HCT116 (cell line): ENCODE measurements around the gene VSX2. TPM values are rescaled to one million over a fixed set of nuclear protein-coding genes. Genes with fewer than 3 reads are reported as not detected.
A peak's percentile ranks its signal among the peaks of the same experiment; 100 is the strongest.

Experiments used
- ATAC-seq: fragments of 200-7000 bp; cut with Tn5 transposase; 2 replicates; pipeline ENCODE4 v1.9.1; 2020; ENCODE audit warnings: mild to moderate bottlenecking, moderate library complexity
- BruUV-seq: library from RNA; stranded (reverse); fragments of 400-500 nt; replicated peaks from 2 replicates; lab custom pipeline; 2021; lab: Mats Ljungman, UMichigan
- CTCF ChIA-PET: fragments of 300-600 bp; sonication (Branson Sonifier 250); formaldehyde crosslinking; loops from one replicate; lab custom pipeline; 2021; ENCODE audit warnings: antibody characterized with exemption; lab: Charles Lee
- POLR2A ChIA-PET: fragments of 300-600, 350-600 bp; sonication (Branson Sonifier 250); formaldehyde crosslinking; loops from one replicate; lab custom pipeline; 2021; ENCODE audit warnings: antibody characterized with exemption; lab: Charles Lee
- RAD21 ChIA-PET, 2 experiments: fragments of 300-600 bp; sonication (Branson Sonifier 250); formaldehyde crosslinking; loops; one replicate each; lab custom pipeline; 2023; ENCODE audit warnings: low total read pairs in 2 of 2; ENCODE audit not compliant: uncharacterized antibody in 2 of 2, unreplicated experiment in 2 of 2, low non-redundant PET in 1 of 2; lab: Charles Lee
- DNase-seq: peaks from one replicate; pipeline ENCODE4 v3.0.0-alpha.2; 2010; ENCODE audit warnings: low read depth, low spot score
- H2AFZ ChIP-seq: fragments of 200-600 bp; shearing (Covaris generic), sonication (generic); 2 replicates; pipeline ENCODE4 v1.6.1; 2017; ENCODE audit warnings: low read depth, mixed run types, mixed read lengths, antibody characterized with exemption, low read length; ENCODE audit not compliant: poor library complexity, severe bottlenecking
- H3K27ac ChIP-seq: 2 replicates; pipeline ENCODE4 v1.5.1; 2012; ENCODE audit warnings: low read depth, low read length
- H3K27me3 ChIP-seq: fragments of 200-600 bp; sonication (generic); 2 replicates; pipeline ENCODE4 v1.6.1; 2016; ENCODE audit warnings: mixed run types, low read length, mixed read lengths; ENCODE audit not compliant: insufficient read depth
- H3K36me3 ChIP-seq, 2 experiments: fragments of 200-500 bp in 1 of 2; fragments of 200-600 bp in 1 of 2; sonication (Bioruptor generic) in 1 of 2; sonication (generic) in 1 of 2; 2 replicates each; pipeline versions ENCODE4 v1.5.1 to v1.6.1; 2014 to 2016; ENCODE audit warnings: low read length in 2 of 2, inconsistent platforms in 1 of 2, mixed read lengths in 1 of 2, mixed run types in 1 of 2; ENCODE audit not compliant: insufficient read depth in 2 of 2, control insufficient read depth in 1 of 2
- H3K4me1 ChIP-seq, 2 experiments: fragments of 200-600 bp in 1 of 2; sonication (generic) in 1 of 2; 2 replicates each; pipeline versions ENCODE4 v1.5.1 to v1.6.1; 2012 to 2017; ENCODE audit warnings: low read length in 2 of 2, inconsistent platforms in 1 of 2, mild to moderate bottlenecking in 1 of 2, mixed read lengths in 1 of 2, mixed run types in 1 of 2, moderate library complexity in 1 of 2; ENCODE audit not compliant: insufficient read depth in 2 of 2, control insufficient read depth in 1 of 2
- H3K4me2 ChIP-seq: fragments of 200-600 bp; sonication (generic); 2 replicates; pipeline ENCODE4 v1.6.1; 2017; ENCODE audit warnings: mixed run types, low read length, mixed read lengths
- H3K4me3 ChIP-seq, 2 experiments: fragments of 200-600 bp in 1 of 2; sonication (generic) in 1 of 2; replicated peaks in 1 of 2; 2 replicates each; pipeline ENCODE4 v1.5.1; 2011 to 2016; ENCODE audit warnings: low read length in 2 of 2, control low read depth in 1 of 2, low read depth in 1 of 2, mild to moderate bottlenecking in 1 of 2, mixed read lengths in 1 of 2, mixed run types in 1 of 2
- H3K79me2 ChIP-seq: fragments of 200-600 bp; sonication (generic); 2 replicates; pipeline ENCODE4 v1.6.1; 2017; ENCODE audit warnings: mild to moderate bottlenecking, mixed run types, low read length, moderate library complexity, mixed read lengths; ENCODE audit not compliant: insufficient read depth
- H3K9ac ChIP-seq: fragments of 200-600 bp; sonication (generic); 2 replicates; pipeline ENCODE4 v1.6.1; 2016; ENCODE audit warnings: low read length, mixed read lengths
- H3K9me2 ChIP-seq: fragments of 200-600 bp; sonication (generic), shearing (Covaris generic); 2 replicates; pipeline ENCODE4 v1.6.1; 2017; ENCODE audit warnings: mixed run types, mild to moderate bottlenecking, moderate library complexity; ENCODE audit not compliant: insufficient read depth
- H3K9me3 ChIP-seq, 2 experiments: fragments of 200-500 bp in 1 of 2; fragments of 200-600 bp in 1 of 2; sonication (Bioruptor generic) in 1 of 2; sonication (generic) in 1 of 2; 2 replicates each; pipeline ENCODE4 v1.6.1; 2014 to 2017; ENCODE audit warnings: low read length in 2 of 2, mixed read lengths in 2 of 2, inconsistent platforms in 1 of 2, low read depth in 1 of 2, mild to moderate bottlenecking in 1 of 2, mixed run types in 1 of 2, moderate library complexity in 1 of 2; ENCODE audit not compliant: control insufficient read depth in 1 of 2, insufficient read depth in 1 of 2
- H4K20me1 ChIP-seq: fragments of 200-600 bp; sonication (generic), shearing (Covaris generic); 2 replicates; pipeline ENCODE4 v1.6.1; 2017; ENCODE audit warnings: mixed run types, mild to moderate bottlenecking, moderate library complexity; ENCODE audit not compliant: insufficient read depth
- CTCF ChIP-seq, 3 experiments: fragments of 200-600 bp in 1 of 3; sonication (generic) in 1 of 3; IDR thresholded peaks in 2 of 3; conservative IDR thresholded peaks in 1 of 3; 2 replicates each; pipeline ENCODE4 v1.5.1; 2012 to 2017; ENCODE audit warnings: low read depth in 2 of 3, low read length in 2 of 3, antibody characterized with exemption in 1 of 3, borderline replicate concordance in 1 of 3, control low read depth in 1 of 3, mild to moderate bottlenecking in 1 of 3, mixed read lengths in 1 of 3, mixed run types in 1 of 3, moderate library complexity in 1 of 3; ENCODE audit not compliant: insufficient read depth in 1 of 3
- RAD21 ChIP-seq: IDR thresholded peaks from 2 replicates; pipeline ENCODE4 v1.6.1; 2012; ENCODE audit warnings: low read depth, mild to moderate bottlenecking
- SIN3A ChIP-seq: IDR thresholded peaks from 2 replicates; pipeline ENCODE4 v1.6.1; 2012; ENCODE audit warnings: low read depth
- ZBTB33 ChIP-seq: IDR thresholded peaks from 2 replicates; pipeline ENCODE4 v1.6.1; 2011; ENCODE audit warnings: mild to moderate bottlenecking, low read length, moderate library complexity; ENCODE audit not compliant: insufficient replicate concordance; ENCODE audit errors: extremely low read depth
- intact Hi-C: fragments of 100-400 bp; cut with micrococcal nuclease; formaldehyde crosslinking; loops from 2 replicates; pipeline ENCODE4 v1.10.0; 2022
- total RNA-seq: library from RNA; stranded (reverse); gene quantifications from one replicate; pipeline ENCODE4 v1.2.1, GENCODE V29; 2021; ENCODE audit not compliant: unreplicated experiment

Gene VSX2
- total RNA-seq, 1 experiment from 2014 or later: not detected

DNA sequence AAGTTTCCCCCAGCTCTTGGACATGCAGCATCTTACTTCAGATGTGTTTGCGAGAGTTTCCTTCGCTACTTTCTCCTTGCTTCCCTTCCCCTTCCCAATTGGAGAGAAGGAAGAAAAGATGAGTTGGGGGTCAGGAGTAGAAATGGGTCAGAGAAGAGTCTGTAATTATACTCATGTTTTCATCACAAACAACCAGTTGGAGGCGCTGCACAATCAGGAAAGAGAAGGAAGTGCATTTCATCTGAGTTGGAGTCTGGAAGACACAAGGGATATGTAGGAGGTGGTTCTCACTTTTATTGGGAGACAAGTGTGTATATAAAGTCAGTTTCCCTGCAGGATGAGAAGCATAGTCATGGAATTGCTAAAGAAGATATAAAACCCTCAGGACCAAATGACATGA, 31.3 kb upstream of the VSX2 start:
- POLR2A ChIA-PET: no interaction called here
- no peaks in the 10 kb centered on the region for H3K9me2 ChIP-seq

More for the DNA sequence above, 31.3 kb upstream of the VSX2 start:
- peak; percentile 16 for DNase-seq
- no peak for TF ChIP-seq SIN3A
- no peak for TF ChIP-seq ZBTB33
- TF ChIP-seq CTCF (IDR thresholded peaks at IDR 0.05 in 2 of 3, conservative IDR thresholded peaks at IDR 0.05 in 1 of 3; ENCODE audit: borderline replicate concordance in 1 of 3, insufficient read depth in 1 of 3, low read depth in 2 of 3, low read length in 2 of 3): peak; percentile 43 to 65 (median 53); a peak in 5 of 6 replicates
- peak; percentile 62 for TF ChIP-seq RAD21
- no peaks in the 10 kb centered on the region for H3K9me3 ChIP-seq
- H3K27me3 ChIP-seq: no peaks in the 10 kb centered on the region
- no peaks in the 10 kb centered on the region for H4K20me1 ChIP-seq
- ATAC-seq: peak; percentile 58; the same call in 1 of the 2 replicates
- no peaks in the 10 kb centered on the region for H3K4me1 ChIP-seq
- no peak overlapping the region for H3K27ac ChIP-seq
- H3K4me2 ChIP-seq: no peak overlapping the region
- no peak overlapping the region for H3K9ac ChIP-seq
- intact Hi-C loops: loop anchor here (10.0 kb wide), 1 partner anchor 267 kb away; no protein-coding TSS in a partner anchor
- H3K36me3 ChIP-seq: no peaks in the 10 kb centered on the region; a peak in 1 of 4 replicates
- no peak overlapping the region for H2AFZ ChIP-seq
- no peaks in the 10 kb centered on the region for H3K79me2 ChIP-seq
- no peak overlapping the region for H3K4me3 ChIP-seq
- no TSS peak for BruUV-seq
- RAD21 ChIA-PET: no interaction called here
- CTCF ChIA-PET: no interaction called here
